A549 treated with GW870086 at 1 μM for 4 hours (cell line): ENCODE measurements around the gene HBE1. TPM values are rescaled to one million over a fixed set of nuclear protein-coding genes. Genes with fewer than 3 reads are reported as not detected.

Experiments used
- total RNA-seq: library from RNA; stranded (reverse); fragments of 200-300 nt; extraction: Qiagen RNA extraction; gene quantifications from 5 replicates; pipeline ENCODE4 v1.2.3, GENCODE V29; 2022; ENCODE audit warnings: low read depth

The HBE1 gene
- 0.38 TPM in 1 of 5 replicates, not detected in the others for total RNA-seq

DNA sequence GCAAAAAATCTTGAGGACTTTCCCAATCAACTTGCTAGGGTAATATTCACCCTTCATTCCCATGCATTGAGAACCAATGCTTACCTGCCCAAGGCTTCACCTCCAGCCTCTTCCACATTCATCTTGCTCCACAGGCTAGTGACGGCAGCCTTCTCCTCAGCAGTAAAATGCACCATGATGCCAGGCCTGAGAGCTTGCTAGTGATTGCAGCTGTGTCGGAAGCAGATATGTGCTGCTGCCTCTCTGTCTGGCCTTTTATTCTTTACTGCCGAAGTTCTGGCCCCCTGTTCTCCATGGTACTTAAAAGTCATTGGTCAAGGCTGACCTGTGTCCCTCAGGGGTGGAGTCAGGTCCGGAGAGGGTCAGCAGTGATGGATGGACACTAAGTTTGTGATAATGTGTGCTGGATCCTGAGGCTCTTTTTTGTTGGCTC lies at the start of gene HBE1:
TSS of gene HBE1 (minus strand) at position 231 of the 433 bp plus-strand sequence. CDS start at position 176, 55 bp downstream.

GRCh38 chr11:5301846-5302245 lies 32.1 kb upstream of the HBE1 start, which contains the start of gene OR51B4:
Gene OR51B4 (minus strand): TSS chr11:5301946. CDS start chr11:5301946, 0 bp downstream.

GRCh38 chr11:5254646-5255413 lies 14.9 kb downstream of the HBE1 start, which contains the start of gene HBG2:
Gene HBG2 (minus strand): TSS chr11:5254781. CDS start chr11:5254728, 53 bp downstream.

GRCh38 chr11:5249807-5250396 lies 19.8 kb downstream of the HBE1 start, which contains the start of gene HBG1:
Gene HBG1 (minus strand): TSS chr11:5249857. CDS start chr11:5249804, 53 bp downstream.

GRCh38 chr11:5234381-5234834 lies 35.3 kb downstream of the HBE1 start, which contains the start of gene HBD:
Gene HBD (minus strand): TSS chr11:5234483. CDS start chr11:5234433, 50 bp downstream.

DNA sequence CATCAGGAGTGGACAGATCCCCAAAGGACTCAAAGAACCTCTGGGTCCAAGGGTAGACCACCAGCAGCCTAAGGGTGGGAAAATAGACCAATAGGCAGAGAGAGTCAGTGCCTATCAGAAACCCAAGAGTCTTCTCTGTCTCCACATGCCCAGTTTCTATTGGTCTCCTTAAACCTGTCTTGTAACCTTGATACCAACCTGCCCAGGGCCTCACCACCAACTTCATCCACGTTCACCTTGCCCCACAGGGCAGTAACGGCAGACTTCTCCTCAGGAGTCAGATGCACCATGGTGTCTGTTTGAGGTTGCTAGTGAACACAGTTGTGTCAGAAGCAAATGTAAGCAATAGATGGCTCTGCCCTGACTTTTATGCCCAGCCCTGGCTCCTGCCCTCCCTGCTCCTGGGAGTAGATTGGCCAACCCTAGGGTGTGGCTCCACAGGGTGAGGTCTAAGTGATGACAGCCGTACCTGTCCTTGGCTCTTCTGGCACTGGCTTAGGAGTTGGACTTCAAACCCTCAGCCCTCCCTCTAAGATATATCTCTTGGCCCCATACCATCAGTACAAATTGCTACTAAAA lies 42.9 kb downstream of the HBE1 start, which contains the start of gene HBB:
TSS of gene HBB (minus strand) at position 340 of the 579 bp plus-strand sequence. CDS start at position 290, 50 bp downstream.

Other genes with a start within 250 kb of the HBE1 start
- not detected in 5 replicates for gene OR52J3, start 223.4 kb downstream of the HBE1 start, total RNA-seq
- gene OR52E2, start 210.3 kb downstream of the HBE1 start, total RNA-seq, result not detected in 5 replicates
- gene OR52E1, start 200.4 kb downstream of the HBE1 start, total RNA-seq, result not detected in 5 replicates
- not detected in 5 replicates for gene OR52A5, start 131.6 kb downstream of the HBE1 start, total RNA-seq
- gene OR52A1, start 115.2 kb downstream of the HBE1 start, total RNA-seq, result not detected in 5 replicates
- gene OR51V1, start 69.3 kb downstream of the HBE1 start, total RNA-seq, result not detected in 5 replicates
- not detected in 5 replicates for gene HBB, start 42.9 kb downstream of the HBE1 start, total RNA-seq
- gene HBD, start 35.5 kb downstream of the HBE1 start, total RNA-seq, result not detected in 5 replicates
- gene HBG1, start 20.1 kb downstream of the HBE1 start, total RNA-seq, result not detected in 5 replicates
- gene HBG2, start 15.2 kb downstream of the HBE1 start, total RNA-seq, result not detected in 5 replicates
- not detected in 5 replicates for gene OR51B4, start 32.0 kb upstream of the HBE1 start, total RNA-seq
- not detected in 5 replicates for gene OR51B2, start 54.4 kb upstream of the HBE1 start, total RNA-seq
- 0.10 TPM in 2 of 5 replicates, not detected in the others for gene OR51B5, start 73.6 kb upstream of the HBE1 start, total RNA-seq
- gene OR51B6, start 81.6 kb upstream of the HBE1 start, total RNA-seq, result not detected in 5 replicates
- gene OR51M1, start 113.9 kb upstream of the HBE1 start, total RNA-seq, result not detected in 5 replicates
- not detected in 5 replicates for gene OR51Q1, start 152.2 kb upstream of the HBE1 start, total RNA-seq
- not detected in 5 replicates for gene OR51I1, start 171.6 kb upstream of the HBE1 start, total RNA-seq
- not detected in 5 replicates for gene OR51I2, start 179.4 kb upstream of the HBE1 start, total RNA-seq
- not detected in 5 replicates for gene OR52D1, start 218.7 kb upstream of the HBE1 start, total RNA-seq
- gene UBQLN3, start 240.0 kb upstream of the HBE1 start, total RNA-seq, result not detected in 5 replicates
- gene UBQLNL, start 246.8 kb upstream of the HBE1 start, total RNA-seq, result not detected in 5 replicates